H9 (cell line): ENCODE measurements around the gene MAPKAPK3. TPM values are rescaled to one million over a fixed set of nuclear protein-coding genes. Genes with fewer than 3 reads are reported as not detected.

Experiments used
- DNase-seq: peaks from one replicate; pipeline ENCODE4 v3.0.0-alpha.2; 2017
- H2AFZ ChIP-seq: one replicate; pipeline ENCODE4 v1.6.1; 2013; ENCODE audit warnings: mild to moderate bottlenecking, low read length, control low read depth, moderate library complexity
- H2AK5ac ChIP-seq: 2 replicates; pipeline ENCODE4 v1.6.1; 2013; ENCODE audit warnings: low read length, control low read depth, mixed read lengths; ENCODE audit not compliant: insufficient read length
- H2BK120ac ChIP-seq: one replicate; pipeline ENCODE4 v1.6.1; 2013; ENCODE audit warnings: low read depth, mild to moderate bottlenecking, low read length, control low read depth, inconsistent platforms; ENCODE audit not compliant: poor library complexity, severe bottlenecking
- H2BK12ac ChIP-seq: 2 replicates; pipeline ENCODE4 v1.6.1; 2013; ENCODE audit warnings: low read length, control low read depth, mixed read lengths, low read depth; ENCODE audit not compliant: insufficient read length
- H2BK15ac ChIP-seq: 2 replicates; pipeline ENCODE4 v1.6.1; 2013; ENCODE audit warnings: low read depth, low read length, control low read depth
- H2BK20ac ChIP-seq: one replicate; pipeline ENCODE4 v1.6.1; 2013; ENCODE audit warnings: low read depth, mild to moderate bottlenecking, low read length, control low read depth, inconsistent platforms; ENCODE audit not compliant: poor library complexity, severe bottlenecking
- H2BK5ac ChIP-seq: 2 replicates; pipeline ENCODE4 v1.6.1; 2013; ENCODE audit warnings: low read length, control low read depth, mixed read lengths; ENCODE audit not compliant: insufficient read length
- H3K14ac ChIP-seq: 2 replicates; pipeline ENCODE4 v1.6.1; 2013; ENCODE audit warnings: low read length, control low read depth; ENCODE audit not compliant: insufficient read depth
- H3K18ac ChIP-seq: 2 replicates; pipeline ENCODE4 v1.6.1; 2013; ENCODE audit warnings: low read depth, mild to moderate bottlenecking, mixed read lengths, low read length, control low read depth; ENCODE audit not compliant: insufficient read length
- H3K23ac ChIP-seq: 2 replicates; pipeline ENCODE4 v1.6.1; 2013; ENCODE audit warnings: low read length, control low read depth, mixed read lengths, low read depth; ENCODE audit not compliant: insufficient read length
- H3K23me2 ChIP-seq: 2 replicates; pipeline ENCODE4 v1.6.1; 2013; ENCODE audit warnings: low read depth, mild to moderate bottlenecking, mixed read lengths, low read length, control low read depth; ENCODE audit not compliant: insufficient read length, poor library complexity, severe bottlenecking
- H3K27ac ChIP-seq: 2 replicates; pipeline ENCODE4 v1.5.1; 2013; ENCODE audit warnings: low read length, control low read depth, mixed read lengths, low read depth; ENCODE audit not compliant: insufficient read length
- H3K27me3 ChIP-seq: 2 replicates; pipeline ENCODE4 v1.6.1; 2013; ENCODE audit warnings: low read length, control low read depth, inconsistent platforms; ENCODE audit not compliant: insufficient read depth
- H3K4ac ChIP-seq: 2 replicates; pipeline ENCODE4 v1.6.1; 2013; ENCODE audit warnings: low read depth, mild to moderate bottlenecking, control low read depth, inconsistent platforms, low read length, moderate library complexity
- H3K4me1 ChIP-seq: 2 replicates; pipeline ENCODE4 v1.6.1; 2013; ENCODE audit warnings: low read length, control low read depth, inconsistent platforms; ENCODE audit not compliant: insufficient read depth
- H3K4me2 ChIP-seq: 2 replicates; pipeline ENCODE4 v1.6.1; 2013; ENCODE audit warnings: low read length, control low read depth, mixed read lengths; ENCODE audit not compliant: insufficient read length, insufficient read depth
- H3K56ac ChIP-seq: 2 replicates; pipeline ENCODE4 v1.6.1; 2013; ENCODE audit warnings: low read depth, mild to moderate bottlenecking, mixed read lengths, low read length, control low read depth; ENCODE audit not compliant: insufficient read length
- H3K79me1 ChIP-seq: 2 replicates; pipeline ENCODE4 v1.6.1; 2013; ENCODE audit warnings: low read depth, mild to moderate bottlenecking, moderate library complexity, low read length, control low read depth, inconsistent platforms; ENCODE audit not compliant: insufficient read depth, poor library complexity, severe bottlenecking
- H3K79me2 ChIP-seq: 2 replicates; pipeline ENCODE4 v1.6.1; 2013; ENCODE audit warnings: low read length, control low read depth, inconsistent platforms; ENCODE audit not compliant: insufficient read depth
- H3K9ac ChIP-seq: 2 replicates; pipeline ENCODE4 v1.6.1; 2013; ENCODE audit warnings: low read length, control low read depth, mixed read lengths; ENCODE audit not compliant: insufficient read length; ENCODE audit errors: extremely low read depth
- H3K9me3 ChIP-seq: one replicate; pipeline ENCODE4 v1.6.1; 2013; ENCODE audit warnings: low read depth, low read length, inconsistent platforms; ENCODE audit not compliant: control insufficient read depth
- H3T11ph ChIP-seq: one replicate; pipeline ENCODE4 v1.6.1; 2013; ENCODE audit warnings: mild to moderate bottlenecking, low read length, control low read depth, inconsistent platforms
- H4K20me1 ChIP-seq: one replicate; pipeline ENCODE4 v1.6.1; 2013; ENCODE audit not compliant: control insufficient read depth, insufficient read length, insufficient read depth
- H4K5ac ChIP-seq: 2 replicates; pipeline ENCODE4 v1.6.1; 2013; ENCODE audit warnings: low read depth, mild to moderate bottlenecking, mixed read lengths, low read length, control low read depth; ENCODE audit not compliant: insufficient read length
- H4K8ac ChIP-seq: replicated peaks from 2 replicates; pipeline ENCODE4 v1.6.1; 2013; ENCODE audit warnings: low read length, control low read depth, mixed read lengths, low read depth; ENCODE audit not compliant: insufficient read length
- H4K91ac ChIP-seq: 2 replicates; pipeline ENCODE4 v1.6.1; 2013; ENCODE audit warnings: low read depth, mild to moderate bottlenecking, moderate library complexity, mixed read lengths, low read length, control low read depth; ENCODE audit not compliant: insufficient read length
- H3K27ac Mint-ChIP-seq, 3 experiments: 2 replicates in 2 of 3; 3 replicates in 1 of 3; pipeline ENCODE4 v1.8.0; 2020 to 2021; ENCODE audit warnings: mixed read lengths in 3 of 3, mild to moderate bottlenecking in 1 of 3, moderate library complexity in 1 of 3
- H3K27me3 Mint-ChIP-seq: 2 replicates; pipeline ENCODE4 v1.8.0; 2021; ENCODE audit warnings: low read depth, mild to moderate bottlenecking, moderate library complexity, mixed read lengths
- H3K36me3 Mint-ChIP-seq, 3 experiments: 2 replicates in 2 of 3; 3 replicates in 1 of 3; pipeline ENCODE4 v1.8.0; 2020 to 2021; ENCODE audit warnings: low read depth in 3 of 3, mixed read lengths in 3 of 3; ENCODE audit not compliant: insufficient read depth in 1 of 3
- H3K4me1 Mint-ChIP-seq, 2 experiments: 2 replicates each; pipeline ENCODE4 v1.8.0; 2020; ENCODE audit warnings: mixed read lengths in 2 of 2
- H3K4me3 Mint-ChIP-seq, 2 experiments: 2 replicates in 1 of 2; 3 replicates in 1 of 2; pipeline ENCODE4 v1.8.0; 2020 to 2021; ENCODE audit warnings: mild to moderate bottlenecking in 2 of 2, mixed read lengths in 2 of 2, moderate library complexity in 1 of 2
- H3K9me3 Mint-ChIP-seq, 2 experiments: 2 replicates in 1 of 2; 3 replicates in 1 of 2; pipeline ENCODE4 v1.8.0; 2020; ENCODE audit warnings: mild to moderate bottlenecking in 2 of 2, mixed read lengths in 2 of 2, moderate library complexity in 1 of 2
- CTCF ChIP-seq: fragments of 200-600 bp; sonication (generic); conservative IDR thresholded peaks from 3 replicates; pipeline ENCODE4 v1.8.0; 2021; ENCODE audit warnings: antibody characterized with exemption, mild to moderate bottlenecking
- WGBS: extraction: QIAGEN DNeasy Blood & Tissue Kit; methylation state at CpG from one replicate; pipeline ENCODE4 v1.1.7; 2013; ENCODE audit warnings: missing lambda C conversion rate, low lambda C conversion rate, mixed read lengths; ENCODE audit not compliant: insufficient read length; ENCODE audit errors: extremely low coverage; 5-methylcytosine and 5-hydroxymethylcytosine counted together
- total RNA-seq: library from RNA; stranded (reverse); gene quantifications from 2 replicates; pipeline ENCODE4 v1.2.1, GENCODE V29; 2021

MAPKAPK3 gene
- total RNA-seq, 1 experiment from 2014 or later = 57.9 TPM

GRCh38 chr3:50642382-50642781, 25.4 kb downstream of the MAPKAPK3 start:
- H3K79me2 ChIP-seq = no peaks in the 10 kb centered on the region
- no peak overlapping the region for H2BK12ac ChIP-seq
- H3K9me3 Mint-ChIP-seq = no peaks in the 10 kb centered on the region
- no peaks in the 10 kb centered on the region for H4K20me1 ChIP-seq
- no peak overlapping the region for H3K4me2 ChIP-seq
- H3K27ac ChIP-seq = no peak overlapping the region
- H3K4me1 ChIP-seq = no peaks in the 10 kb centered on the region
- no peak overlapping the region for H3K4me3 Mint-ChIP-seq
- no peak overlapping the region; a peak in 1 of 7 replicates for H3K27ac Mint-ChIP-seq
- no peaks in the 10 kb centered on the region for H3K9me3 ChIP-seq
- no peak for DNase-seq
- no peak overlapping the region for H4K8ac ChIP-seq
- H3K14ac ChIP-seq = no peak overlapping the region
- H3K4ac ChIP-seq = no peak overlapping the region
- H3K79me1 ChIP-seq = peaks cover 3% of the 10 kb centered on the region
- H4K91ac ChIP-seq = no peak overlapping the region
- H3K18ac ChIP-seq = no peak overlapping the region
- H2AFZ ChIP-seq = no peak overlapping the region
- H2BK20ac ChIP-seq = no peak overlapping the region
- no peak overlapping the region for H2AK5ac ChIP-seq
- H2BK15ac ChIP-seq = no peak overlapping the region
- H4K5ac ChIP-seq = no peak overlapping the region
- no peak overlapping the region for H3K23ac ChIP-seq
- no peak overlapping the region for H2BK120ac ChIP-seq
- no peak overlapping the region for H3K9ac ChIP-seq
- H3K56ac ChIP-seq = no peak overlapping the region
- peaks cover 10 to 33% (median 26%) of the 10 kb centered on the region in 3 experiments; a peak in 6 of 7 replicates for H3K36me3 Mint-ChIP-seq
- H3K23me2 ChIP-seq = no peaks in the 10 kb centered on the region
- no peak overlapping the region for H2BK5ac ChIP-seq
- TF ChIP-seq CTCF = no peak
- H3K27me3 Mint-ChIP-seq = no peaks in the 10 kb centered on the region
- H3K4me1 Mint-ChIP-seq = peaks cover 32 to 36% of the 10 kb centered on the region in 2 experiments
- no peaks in the 10 kb centered on the region for H3K27me3 ChIP-seq
- H3T11ph ChIP-seq = no peak overlapping the region
- no CpG with 5 or more reads among the region's 1 CpG for WGBS
